HG02884 (cell line): ENCODE data around the gene EPHB2.

Experiments
- ATAC-seq: cut with Tn5 transposase; IDR thresholded peaks from one replicate; pipeline ENCODE4 v1.9.1; 2021; ENCODE audit warnings: mild to moderate bottlenecking, moderate library complexity; ENCODE audit not compliant: unreplicated experiment

EPHB2 gene

GRCh38 chr1:22907528-22907927 is 196.9 kb downstream of the EPHB2 start:
- ATAC-seq = no peak

GRCh38 chr1:22908880-22909426 is 198.3 kb downstream of the EPHB2 start:
- ATAC-seq = no peak

GRCh38 chr1:22910286-22910685 is 199.6 kb downstream of the EPHB2 start:
- ATAC-seq = no peak

GRCh38 chr1:22910986-22911651 is 200.5 kb downstream of the EPHB2 start:
- ATAC-seq = no peak

GRCh38 chr1:22912311-22912710 is 201.7 kb downstream of the EPHB2 start:
- ATAC-seq = no peak

GRCh38 chr1:22913421-22914141 is 202.9 kb downstream of the EPHB2 start:
- no peak for ATAC-seq

GRCh38 chr1:22914156-22914555 is 203.5 kb downstream of the EPHB2 start:
- ATAC-seq = no peak

GRCh38 chr1:22914633-22915217 is 204.1 kb downstream of the EPHB2 start:
- ATAC-seq = no peak

GRCh38 chr1:22915231-22915630 is 204.6 kb downstream of the EPHB2 start:
- ATAC-seq = no peak

- no peak for ATAC-seq
Observed at GRCh38 chr1:22915816-22916470, 205.3 kb downstream of the EPHB2 start.

GRCh38 chr1:22916471-22916820 is 205.8 kb downstream of the EPHB2 start:
- ATAC-seq = no peak

- ATAC-seq = no peak
Observed at GRCh38 chr1:22917989-22918388, 207.3 kb downstream of the EPHB2 start.

- ATAC-seq = no peak
Observed at GRCh38 chr1:22918644-22919043, 208.0 kb downstream of the EPHB2 start.

GRCh38 chr1:22919341-22920025 is 208.8 kb downstream of the EPHB2 start:
- no peak for ATAC-seq

- no peak for ATAC-seq
Observed at GRCh38 chr1:22920026-22920733, 209.5 kb downstream of the EPHB2 start.

GRCh38 chr1:22920734-22921451 is 210.3 kb downstream of the EPHB2 start:
- ATAC-seq = no peak

- ATAC-seq = no peak
Observed at GRCh38 chr1:22921452-22922126, 210.9 kb downstream of the EPHB2 start.

GRCh38 chr1:22922640-22923039 is 212.0 kb downstream of the EPHB2 start:
- ATAC-seq = no peak

GRCh38 chr1:22925111-22925510 is 214.5 kb downstream of the EPHB2 start:
- no peak for ATAC-seq
